ENCODE results near the gene CTIF.
"Not testable (repeated sequence)": the region's sequence is repeated elsewhere in the genome, so short reads cannot be mapped to it uniquely, and the experiment has no call there.

Gene CTIF

DNA sequence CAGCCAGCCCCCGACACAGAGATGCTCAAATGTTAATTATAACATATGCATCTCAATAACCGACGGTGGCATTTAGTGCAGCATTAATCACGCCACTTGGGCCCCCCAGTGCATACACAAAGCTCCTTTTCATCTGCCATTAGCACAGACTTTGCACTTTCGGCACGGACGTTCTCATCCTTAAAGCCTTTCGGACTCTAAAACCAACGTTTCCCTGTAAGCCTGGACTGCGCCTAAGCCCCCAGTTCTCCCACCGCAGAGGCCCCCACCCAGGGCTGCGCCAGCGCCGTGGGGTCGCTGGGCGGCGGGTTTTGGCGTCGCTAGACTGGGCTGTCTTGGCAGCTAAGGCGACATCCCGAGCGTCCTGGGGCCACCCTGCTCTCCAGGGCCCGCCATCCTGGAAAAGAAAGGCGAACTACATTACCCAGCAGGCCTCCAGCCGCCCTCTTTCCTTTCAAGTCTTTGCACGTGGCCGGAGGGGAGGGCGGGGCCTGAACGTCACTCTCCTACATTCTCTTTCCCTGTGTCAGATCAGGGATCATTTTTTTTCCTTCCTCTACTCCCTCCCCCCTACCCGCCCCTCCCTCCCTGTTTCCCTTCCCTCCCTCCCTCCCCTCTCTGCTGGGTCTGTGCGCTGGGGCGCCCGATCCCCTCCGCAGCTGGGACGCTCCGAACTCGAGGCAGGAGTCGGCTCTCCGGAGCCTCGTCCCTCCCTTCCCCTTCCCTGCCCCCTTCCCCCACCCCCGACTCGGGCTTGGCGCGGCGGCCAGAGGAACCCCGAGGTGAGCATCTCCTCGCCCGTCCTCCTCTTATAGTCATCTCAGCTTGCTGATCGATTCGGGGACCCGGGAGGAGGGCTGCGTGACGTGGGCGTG is at the start of gene CTIF:
CTIF (plus strand) TSS at position 501 of the 875 bp plus-strand sequence. CDS start 80,535 bp downstream, outside the sequence.
- DNase-seq = peak; percentile 96

DNA sequence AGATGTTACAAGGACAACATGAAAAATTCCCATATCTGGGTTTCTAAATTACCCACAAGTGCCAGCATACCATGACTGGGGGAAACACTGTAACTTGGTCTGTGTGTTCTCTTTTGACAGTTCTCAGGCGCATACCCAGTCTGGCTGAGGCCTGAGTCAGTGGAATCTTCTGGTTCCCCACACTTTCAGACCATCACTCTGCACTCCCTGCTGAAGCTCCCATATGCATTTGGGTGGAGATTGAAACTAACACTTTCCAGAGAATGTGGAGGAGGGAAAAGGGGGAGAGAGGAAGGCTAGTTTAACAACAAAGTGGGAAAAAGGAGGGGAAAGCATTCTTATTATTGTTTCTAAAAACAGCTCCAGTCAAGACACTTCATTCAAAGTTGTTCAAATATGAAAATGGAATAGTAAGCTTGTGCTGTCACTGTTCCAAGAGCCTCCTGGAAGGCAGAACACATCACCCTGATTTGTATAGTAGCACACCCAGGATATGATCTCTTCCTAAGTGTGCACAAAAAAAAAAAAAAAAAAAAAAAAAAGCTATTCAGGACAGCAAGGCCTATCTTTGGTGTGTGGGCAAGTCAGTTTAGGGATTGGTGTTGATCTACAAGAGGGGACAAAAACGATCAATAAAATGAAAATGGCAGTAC is 48.1 kb upstream of the CTIF start:
- DNase-seq = no peak

DNA sequence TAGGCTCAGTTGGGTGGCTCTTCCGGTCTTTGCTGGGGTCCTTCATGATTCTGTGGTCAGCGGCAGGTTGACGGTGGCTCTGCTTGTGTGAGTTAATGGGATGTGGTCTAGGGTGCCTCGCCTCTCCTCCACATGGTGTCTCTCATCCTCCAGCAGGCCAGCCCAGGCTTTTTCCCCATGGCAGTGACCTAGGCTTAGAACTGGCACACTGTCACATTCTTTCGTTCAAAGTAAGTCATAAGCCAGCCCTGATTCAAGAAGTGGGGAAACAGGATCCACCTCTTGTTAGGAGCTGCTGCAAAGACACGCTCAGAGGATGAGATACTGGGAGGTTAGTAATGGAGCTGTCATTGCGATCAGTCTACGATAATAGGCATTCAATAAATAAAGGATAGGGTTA is 46.0 kb upstream of the CTIF start:
- no peak for DNase-seq

DNA sequence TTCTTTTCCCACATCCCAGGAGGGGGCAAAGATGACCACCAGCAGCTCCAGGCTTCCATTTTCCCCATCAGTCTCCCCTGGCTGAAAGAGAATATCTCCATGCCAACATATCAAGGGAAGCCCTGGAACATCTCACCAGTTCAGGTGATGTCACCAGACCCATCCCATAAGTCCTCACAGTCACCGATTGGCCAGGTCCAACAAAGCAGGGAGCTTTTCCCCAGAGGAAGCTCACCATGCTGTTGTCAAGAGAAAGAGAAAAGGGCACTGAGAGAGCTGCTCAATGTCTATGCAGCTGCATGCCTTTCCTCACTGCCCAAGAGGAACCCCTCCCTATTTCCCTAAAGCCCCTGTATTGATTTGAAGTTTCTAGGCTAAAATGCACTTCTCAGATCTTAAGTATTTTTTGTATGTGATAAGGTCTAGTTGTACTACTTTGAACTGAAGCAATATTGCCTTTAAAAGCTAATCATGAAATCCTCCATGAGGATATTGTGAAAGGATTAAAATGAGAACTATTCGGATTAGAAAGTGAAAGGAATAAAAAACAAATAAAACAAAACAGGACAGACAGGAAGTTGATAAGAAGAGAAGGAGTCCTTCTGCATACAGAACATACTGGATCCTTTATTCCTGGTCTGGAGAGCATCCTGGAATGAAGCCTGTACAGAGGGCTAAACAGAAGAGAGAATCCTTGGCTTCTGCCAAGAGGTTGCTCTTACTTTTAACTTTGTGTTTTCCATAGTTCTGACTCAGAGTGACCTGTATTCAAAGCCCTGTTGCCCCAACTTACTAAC is 45.2 kb upstream of the CTIF start:
- DNase-seq = no peak

DNA sequence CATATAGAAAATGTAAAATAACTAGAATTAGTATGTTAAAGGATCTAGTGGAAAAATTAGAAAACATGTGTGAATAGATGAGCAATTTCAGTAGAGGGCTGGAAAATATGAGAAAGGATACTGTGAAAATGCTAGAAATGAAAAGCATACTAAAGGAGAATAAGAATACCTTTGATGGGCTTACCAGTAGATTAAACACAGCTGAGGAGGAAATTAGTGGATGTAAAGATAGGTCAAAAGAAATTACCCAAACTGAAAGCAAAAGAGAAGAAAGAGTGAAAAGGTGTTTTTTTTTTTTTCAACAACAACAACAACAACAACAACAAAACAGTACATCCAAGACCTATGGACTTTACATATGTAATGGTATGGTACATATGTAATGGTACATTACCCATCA is 41.0 kb upstream of the CTIF start:
- DNase-seq = no peak

DNA sequence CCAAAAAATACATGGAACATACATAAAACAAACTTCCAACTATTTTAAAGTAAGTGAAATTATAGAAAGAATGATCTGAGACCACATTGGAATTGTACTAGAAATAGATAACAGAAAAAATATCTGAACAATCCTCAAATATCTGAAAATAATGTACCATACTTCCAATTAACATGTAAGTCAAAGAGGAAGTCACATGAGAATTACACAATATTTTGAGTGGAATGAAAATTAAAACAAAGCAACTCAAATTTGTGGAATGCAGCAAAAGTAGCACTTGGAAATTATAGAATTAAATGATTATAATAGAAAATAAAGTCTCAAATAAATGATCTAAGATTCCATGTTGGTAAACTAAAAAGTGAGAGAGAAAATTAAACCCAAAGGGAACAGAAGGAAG is 38.3 kb upstream of the CTIF start:
- DNase-seq = no peak

DNA sequence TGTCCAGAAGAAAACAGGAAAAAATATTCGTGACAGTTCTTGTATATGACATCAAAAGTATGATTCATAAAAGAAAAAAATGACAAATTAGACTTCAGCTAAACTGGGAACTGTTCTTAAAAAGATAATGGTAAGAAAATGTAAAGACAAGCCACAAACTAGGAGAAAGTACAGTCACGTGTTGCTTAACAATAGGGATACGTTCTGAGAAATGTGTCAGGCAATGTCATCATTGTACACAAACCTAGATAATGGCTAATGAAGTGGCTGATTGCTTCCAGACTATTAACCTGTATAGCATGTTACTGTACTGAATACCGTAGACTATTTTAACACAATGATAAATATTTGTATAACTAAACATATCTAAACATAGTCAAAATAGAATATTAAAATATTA is 35.9 kb upstream of the CTIF start:
- no peak for DNase-seq

DNA sequence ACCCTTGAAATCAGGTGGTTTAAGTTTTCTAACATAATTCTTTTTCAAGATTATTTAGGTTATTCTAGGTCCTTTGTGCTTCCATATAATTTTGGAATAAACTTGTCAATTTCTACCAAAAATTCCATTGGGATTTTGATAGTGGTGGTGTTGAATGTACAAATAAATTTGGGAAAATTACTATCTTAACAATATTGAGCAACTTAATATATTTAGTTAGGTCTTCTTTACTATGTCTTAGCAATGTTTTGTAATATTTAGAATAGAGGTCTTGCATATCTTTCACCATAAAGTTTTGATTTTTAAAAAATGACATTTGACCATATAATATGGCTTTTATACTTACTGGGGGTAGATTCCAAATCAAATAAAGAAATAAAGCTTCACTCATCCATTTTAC is 34.0 kb upstream of the CTIF start:
- DNase-seq = no peak

DNA sequence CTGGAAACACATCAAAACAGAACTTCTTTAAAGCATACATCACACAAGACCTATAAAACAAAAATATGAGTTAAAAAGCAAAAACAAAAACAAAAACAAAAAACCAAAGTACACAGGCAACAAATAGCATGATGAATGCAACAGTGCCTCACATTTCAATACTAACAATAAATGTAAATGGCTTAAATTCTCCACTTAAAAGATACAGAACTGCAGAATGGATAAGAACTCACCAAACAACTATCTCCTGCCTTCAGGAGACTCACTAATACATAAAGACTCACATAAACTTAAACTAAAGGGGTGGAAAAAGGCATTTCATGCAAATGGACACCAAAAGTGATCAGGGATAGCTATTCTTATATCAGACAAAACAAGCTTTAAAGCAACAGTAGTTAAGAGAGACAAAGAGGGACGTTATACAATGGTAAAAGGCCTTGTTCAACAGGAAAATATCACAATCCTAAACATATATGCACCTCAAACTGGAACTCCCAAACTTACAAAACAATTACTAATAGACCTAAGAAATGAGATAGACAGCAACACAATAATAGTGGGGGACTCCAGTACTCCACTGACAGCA is 31.8 kb upstream of the CTIF start:
- DNase-seq = not testable (repeated sequence)

DNA sequence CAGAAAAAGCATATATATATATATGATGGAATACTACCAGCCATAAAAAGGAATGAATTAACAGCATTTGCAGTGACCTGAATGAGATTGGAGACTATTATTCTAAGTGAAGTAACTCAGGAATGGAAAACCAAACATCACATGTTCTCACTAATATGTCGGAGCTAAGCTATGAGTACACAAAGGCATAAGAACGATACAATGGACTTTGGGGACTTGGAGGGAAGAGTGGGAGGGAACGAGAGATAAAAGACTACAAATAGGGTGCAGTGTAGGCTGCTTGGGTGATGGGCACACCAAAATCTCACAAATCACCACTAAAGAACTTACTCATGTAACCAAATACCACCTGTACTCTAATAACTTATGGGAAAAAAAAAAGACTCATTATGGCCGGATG is 26.3 kb upstream of the CTIF start:
- not testable (repeated sequence) for DNase-seq

DNA sequence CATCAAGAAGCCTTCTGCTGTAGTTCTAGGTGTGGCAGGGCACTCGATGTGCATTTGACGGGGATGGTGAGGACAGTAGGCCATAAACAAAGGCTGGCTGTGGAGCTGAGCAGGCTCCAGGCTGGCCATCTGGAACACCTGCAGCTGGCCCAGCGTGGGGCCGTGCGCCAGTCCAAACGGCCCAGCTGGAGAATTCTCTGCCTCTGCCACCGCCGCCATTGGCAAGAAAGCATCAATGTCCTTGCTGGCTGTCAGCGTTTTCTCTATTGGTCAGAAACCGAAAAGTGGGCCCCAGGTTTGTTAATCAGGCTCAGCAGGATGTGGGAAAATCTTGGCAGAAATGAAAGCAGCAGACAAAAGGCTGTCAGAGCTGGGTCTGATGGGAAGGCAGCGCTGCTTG is 24.0 kb upstream of the CTIF start:
- DNase-seq = no peak

DNA sequence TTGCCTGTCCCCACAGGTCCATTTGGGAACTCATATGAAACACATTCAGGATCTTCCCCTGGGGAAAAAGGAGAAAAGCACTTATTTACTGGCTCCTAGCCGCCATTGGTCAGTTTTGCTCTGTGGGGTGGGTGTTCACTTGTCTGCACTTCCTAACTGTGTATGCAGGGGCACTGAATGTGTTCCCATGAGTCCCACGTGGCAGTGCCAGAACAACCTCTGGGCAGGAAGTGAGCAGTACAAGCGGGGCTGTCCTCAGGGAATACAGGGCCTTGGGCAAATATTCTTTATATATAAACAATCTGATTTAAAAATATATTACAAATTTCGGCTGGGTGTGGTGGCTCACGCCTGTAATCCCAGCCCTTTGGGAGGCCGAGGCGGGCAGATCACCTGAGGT is 21.8 kb upstream of the CTIF start:
- DNase-seq = no peak

DNA sequence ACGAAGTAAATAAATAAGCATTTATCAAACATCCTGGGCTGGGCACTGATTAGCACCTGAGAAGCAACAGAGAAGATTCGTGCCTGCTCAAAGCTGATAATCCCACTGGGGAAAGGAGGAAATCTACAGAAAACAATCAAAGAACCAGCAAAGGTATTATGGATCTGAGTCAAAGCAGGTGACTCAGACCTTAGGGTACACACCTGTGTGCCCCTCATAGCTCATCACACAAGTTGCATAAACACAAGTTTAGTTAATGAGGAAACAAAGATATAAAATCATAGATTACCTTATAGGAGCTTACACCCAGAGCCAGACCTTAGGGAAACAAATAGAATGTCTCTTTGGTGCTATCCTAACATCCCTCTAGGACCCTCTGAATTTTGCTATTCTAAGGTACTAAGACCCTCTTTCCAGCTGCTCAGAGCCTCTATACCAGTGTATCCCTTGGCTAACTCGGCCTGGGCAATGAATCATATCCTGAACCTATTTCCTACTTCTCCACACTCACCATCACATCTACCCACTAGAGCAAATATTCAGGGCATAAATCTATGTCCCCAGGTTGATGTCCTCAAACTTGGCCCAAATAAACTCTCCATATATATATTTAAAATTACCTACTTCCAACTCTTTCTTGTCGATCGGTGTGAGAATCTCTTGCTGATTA is 19.3 kb upstream of the CTIF start:
- DNase-seq = no peak

DNA sequence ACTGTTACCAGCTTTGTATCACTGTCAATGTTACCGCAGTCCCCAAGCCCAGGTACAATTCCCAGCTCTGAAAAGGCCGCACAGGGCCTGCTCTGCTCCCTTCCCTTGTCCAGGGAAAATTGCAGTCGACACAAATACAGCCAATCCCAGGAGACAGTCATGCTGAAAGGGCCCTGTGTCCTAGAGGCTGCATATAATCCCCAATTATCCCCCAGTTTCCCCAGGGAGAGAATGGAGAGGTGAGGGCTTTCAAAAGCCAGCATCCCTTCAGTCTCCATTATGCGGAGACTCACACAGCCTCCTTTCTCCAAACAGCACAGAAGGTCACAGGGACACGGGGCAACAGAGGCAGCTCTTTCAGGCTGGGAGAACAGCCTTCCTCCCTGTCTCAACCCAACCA is 17.1 kb upstream of the CTIF start:
- no peak for DNase-seq

DNA sequence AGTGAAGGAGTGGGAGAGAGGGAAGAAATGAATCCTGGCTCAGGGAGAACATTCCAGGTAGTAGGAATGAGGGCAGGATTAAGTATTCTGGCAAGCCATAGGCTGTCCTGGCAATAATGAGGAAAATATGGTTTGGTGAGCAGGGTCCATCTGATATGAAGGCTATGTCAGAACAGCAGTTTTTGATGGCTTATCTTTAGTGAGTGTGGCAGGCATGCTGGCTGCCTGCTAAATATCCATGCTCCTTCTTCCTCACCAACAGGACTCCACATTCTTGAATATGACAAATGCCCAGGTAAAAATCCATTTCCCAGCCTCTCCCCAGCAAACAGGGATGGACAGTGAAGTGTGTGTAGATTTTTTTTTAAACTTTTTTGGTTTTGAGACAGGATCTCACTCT is 13.2 kb upstream of the CTIF start:
- DNase-seq = no peak

DNA sequence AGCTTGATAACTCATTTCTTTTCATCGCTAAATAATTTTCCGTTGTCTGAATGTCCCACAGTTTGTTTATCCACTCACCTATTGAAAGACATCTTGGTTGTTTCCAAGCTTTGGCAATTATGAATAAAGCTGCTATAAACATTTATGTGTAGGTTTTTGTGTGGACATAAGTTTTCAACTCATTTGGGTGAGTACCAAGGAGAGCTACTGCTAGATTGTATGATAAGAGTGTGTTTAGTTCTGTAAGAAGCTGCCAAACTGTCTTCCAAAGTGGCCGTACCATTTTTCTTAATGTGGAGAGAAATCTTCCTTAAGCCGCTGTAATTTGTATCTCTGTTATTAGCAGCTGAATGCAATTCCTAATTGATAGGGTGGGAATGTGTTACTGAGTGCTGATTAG is 11.4 kb upstream of the CTIF start:
- no peak for DNase-seq

DNA sequence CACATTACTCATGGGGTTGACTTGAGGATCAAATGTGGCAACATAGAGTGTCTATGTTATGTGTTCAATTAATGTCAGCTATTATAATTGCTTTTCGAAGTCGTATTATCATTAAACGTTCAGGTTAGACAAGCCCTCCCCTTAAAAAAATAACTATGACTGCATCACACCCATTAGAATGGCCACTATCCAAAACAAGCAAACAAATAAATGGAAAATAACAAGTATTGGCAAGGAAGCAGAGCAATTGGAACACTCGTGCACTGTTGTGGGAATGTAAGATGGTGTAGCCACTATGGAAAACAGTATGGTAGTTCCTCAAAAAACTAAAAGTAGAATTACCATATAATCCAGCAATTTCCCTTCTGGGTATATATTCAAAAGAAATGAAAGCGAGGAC is 10.0 kb upstream of the CTIF start:
- DNase-seq = no peak

DNA sequence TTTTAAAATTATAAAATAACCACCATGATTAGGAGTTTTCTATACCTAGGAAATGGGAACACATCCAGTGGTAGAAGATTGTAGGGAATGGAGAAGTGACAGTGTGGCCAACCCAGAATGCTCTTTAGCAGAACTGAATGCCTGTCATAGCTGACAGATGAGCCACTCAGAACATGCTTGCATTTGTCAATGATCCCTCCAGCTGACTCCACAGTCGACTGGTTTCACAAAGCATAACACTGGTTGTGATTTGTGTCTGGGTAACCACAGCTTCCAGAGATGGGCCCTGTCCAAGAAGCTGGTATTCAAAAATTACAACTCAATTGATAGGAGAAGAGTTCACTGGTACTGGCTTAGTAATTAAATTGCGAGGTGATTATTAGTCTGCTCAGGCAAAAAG is 9.0 kb upstream of the CTIF start:
- DNase-seq = no peak

DNA sequence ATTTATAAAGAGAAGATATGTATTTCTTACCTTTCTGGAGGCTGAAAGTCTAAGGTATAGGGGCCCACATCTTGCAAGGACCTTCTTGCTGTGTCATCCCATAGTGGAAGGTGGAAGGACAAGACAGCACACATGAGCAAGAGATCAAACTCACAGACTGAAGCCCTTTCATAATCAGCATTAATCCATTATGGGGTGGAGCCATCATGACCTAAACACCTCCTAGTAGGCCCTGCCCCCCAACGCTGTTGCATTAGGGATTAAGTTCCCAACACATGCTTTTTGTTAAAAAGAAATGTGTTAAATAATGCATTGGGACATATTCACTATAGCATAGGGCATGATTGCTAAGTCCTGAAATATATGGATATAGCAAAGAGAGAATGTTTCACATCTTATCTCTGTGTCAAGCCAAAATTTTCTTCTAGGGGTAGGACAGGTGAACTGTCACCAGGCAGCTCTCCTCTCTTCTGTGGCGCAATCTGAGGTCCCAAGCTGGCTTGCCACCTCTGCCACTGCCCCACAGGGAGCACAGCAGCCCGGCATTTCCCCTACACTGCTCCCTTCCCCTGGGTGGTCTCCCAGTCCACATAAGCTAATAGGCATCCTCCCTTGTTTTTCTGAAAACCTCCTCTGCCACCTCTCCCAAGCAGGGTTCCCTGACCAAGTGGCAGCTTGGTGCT is 8.3 kb upstream of the CTIF start:
- DNase-seq = no peak

DNA sequence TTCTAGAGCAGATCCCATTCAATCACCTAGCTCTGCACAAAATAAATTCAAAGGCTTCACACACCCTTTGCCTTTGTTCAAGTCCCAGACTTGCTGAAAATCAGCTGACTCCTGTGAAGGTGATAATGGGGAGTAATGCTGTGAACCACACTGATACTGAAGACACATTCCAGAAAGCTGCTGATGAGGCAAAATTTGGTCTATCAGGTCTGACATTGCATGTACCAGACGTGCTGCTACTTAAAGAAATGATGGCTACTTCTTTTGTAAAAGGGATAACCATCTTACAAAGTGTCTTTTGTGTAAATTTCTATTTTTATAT is 7.8 kb upstream of the CTIF start:
- no peak for DNase-seq

DNA sequence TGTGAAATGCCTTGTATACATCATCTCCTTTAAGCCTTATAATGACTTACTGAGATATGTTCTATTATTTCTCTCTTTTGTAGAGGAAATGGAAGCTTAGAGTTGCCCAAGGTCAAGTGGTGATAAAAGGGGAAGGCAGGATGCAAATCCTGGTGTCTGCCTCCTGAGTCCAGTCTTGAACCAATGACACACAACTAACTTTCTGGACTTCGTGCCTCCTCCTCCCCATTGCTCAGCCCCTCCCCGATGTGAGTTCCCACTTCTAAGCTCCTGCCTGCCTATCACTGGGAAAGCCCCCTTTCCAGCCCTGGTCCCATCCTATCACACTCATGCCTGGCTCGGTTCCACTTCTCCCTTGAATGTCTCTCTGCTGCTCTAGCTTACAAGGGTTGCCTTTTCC is 6.9 kb upstream of the CTIF start:
- no peak for DNase-seq

DNA sequence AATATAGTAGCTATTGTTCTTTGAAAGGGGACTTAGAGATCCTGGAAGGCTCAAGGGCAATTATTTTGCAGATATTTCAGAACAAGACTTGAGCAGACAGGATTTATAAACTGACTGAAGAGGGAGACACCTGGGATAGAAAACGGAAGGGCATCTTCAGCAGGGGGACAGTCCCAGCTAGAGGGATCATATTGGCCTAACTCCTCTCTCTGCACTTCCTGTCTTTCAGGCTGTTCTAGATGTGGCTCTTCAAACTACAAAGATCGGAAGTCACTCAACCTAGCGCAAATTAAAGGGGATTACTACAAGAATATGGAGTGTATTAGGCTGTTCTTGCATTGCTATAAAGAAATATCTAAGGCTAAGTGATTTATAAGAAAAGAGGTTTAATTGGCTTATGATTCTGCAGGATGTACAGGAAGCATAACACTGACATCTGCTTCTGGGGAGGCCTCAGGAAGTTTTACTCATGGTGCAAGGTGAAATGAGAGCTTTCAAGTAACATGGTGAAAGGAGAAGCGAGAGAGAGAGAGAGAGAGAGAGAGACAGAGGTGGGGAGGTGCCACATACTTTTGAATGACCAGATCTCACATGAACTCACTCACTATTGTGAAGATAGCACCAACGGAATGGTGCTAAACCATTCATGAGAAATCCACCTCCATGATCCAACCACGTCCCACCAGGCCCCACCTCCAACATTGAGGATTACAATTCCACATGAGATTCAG is 5.3 kb upstream of the CTIF start:
- DNase-seq = no peak

Data from NCI-H526 treated with DMSO at 0.1 percent for 48 hours (cell line).